ENCODE data around the gene MINK1. TPM values are rescaled to one million over a fixed set of nuclear protein-coding genes. Genes with fewer than 3 reads are reported as not detected.

MINK1 gene
- total RNA-seq, 1 donor from 2014 or later: 26.2 TPM

DNA sequence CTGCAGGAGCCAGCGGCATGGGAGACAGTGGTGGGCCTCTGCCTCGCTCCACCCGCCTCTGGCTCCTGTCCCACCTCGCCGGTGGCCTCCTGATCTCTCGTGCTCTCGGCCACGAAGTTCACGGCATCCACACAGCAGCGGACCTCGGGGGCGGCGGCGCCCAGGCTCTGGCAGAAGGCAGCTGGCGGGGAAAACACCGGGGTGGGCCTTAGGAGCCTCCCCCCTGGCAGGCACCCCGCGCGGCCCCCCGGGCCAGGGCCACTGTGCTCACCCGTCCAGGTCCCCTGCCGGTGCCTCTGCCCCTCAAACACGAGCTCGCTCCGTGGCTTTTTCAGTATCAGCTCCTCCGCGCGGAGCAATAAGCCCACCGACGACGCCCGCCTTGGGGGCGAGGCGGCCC is 65.8 kb downstream of the MINK1 start:
- no peaks in the 10 kb centered on the region for H3K36me3 ChIP-seq
- H3K27me3 Mint-ChIP-seq (ENCODE audit: insufficient read depth, low read depth): peaks cover 11% of the 10 kb centered on the region
- H3K9me3 Mint-ChIP-seq: no peaks in the 10 kb centered on the region
- no peak overlapping the region for H3K27ac ChIP-seq
- no peak for TF ChIP-seq EZH2phosphoT487 (IDR thresholded peaks at IDR 0.05)
- TF ChIP-seq, protein P1, sequence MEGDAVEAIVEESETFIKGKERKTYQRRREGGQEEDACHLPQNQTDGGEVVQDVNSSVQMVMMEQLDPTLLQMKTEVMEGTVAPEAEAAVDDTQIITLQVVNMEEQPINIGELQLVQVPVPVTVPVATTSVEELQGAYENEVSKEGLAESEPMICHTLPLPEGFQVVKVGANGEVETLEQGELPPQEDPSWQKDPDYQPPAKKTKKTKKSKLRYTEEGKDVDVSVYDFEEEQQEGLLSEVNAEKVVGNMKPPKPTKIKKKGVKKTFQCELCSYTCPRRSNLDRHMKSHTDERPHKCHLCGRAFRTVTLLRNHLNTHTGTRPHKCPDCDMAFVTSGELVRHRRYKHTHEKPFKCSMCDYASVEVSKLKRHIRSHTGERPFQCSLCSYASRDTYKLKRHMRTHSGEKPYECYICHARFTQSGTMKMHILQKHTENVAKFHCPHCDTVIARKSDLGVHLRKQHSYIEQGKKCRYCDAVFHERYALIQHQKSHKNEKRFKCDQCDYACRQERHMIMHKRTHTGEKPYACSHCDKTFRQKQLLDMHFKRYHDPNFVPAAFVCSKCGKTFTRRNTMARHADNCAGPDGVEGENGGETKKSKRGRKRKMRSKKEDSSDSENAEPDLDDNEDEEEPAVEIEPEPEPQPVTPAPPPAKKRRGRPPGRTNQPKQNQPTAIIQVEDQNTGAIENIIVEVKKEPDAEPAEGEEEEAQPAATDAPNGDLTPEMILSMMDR (IDR thresholded peaks at IDR 0.05): no peak
- no peak for TF ChIP-seq EZH2 (IDR thresholded peaks at IDR 0.05)
- no peak overlapping the region for H3K9ac ChIP-seq
- peaks cover 10% of the 10 kb centered on the region for H3F3A ChIP-seq (ENCODE audit: low read depth)
- no peak for DNase-seq (ENCODE audit: low spot score)
- no peaks in the 10 kb centered on the region for H3K9me3 ChIP-seq (ENCODE audit: low read depth)
- H3K27me3 ChIP-seq: peaks cover 21% of the 10 kb centered on the region
- no peaks in the 10 kb centered on the region for H3K79me2 ChIP-seq (ENCODE audit: low read depth)
- H3K4me2 ChIP-seq: peak overlapping the region; percentile 72
- H3K36me3 Mint-ChIP-seq: peaks cover 11% of the 10 kb centered on the region
- H4K20me1 ChIP-seq (ENCODE audit: low read depth): no peaks in the 10 kb centered on the region
- peaks cover 6% of the 10 kb centered on the region for H3K4me1 Mint-ChIP-seq
- H3K4me3 Mint-ChIP-seq: no peak overlapping the region
- H3K27ac Mint-ChIP-seq: no peak overlapping the region
- no peaks in the 10 kb centered on the region for H3K4me1 ChIP-seq
- peak overlapping the region; percentile 14 for H2AFZ ChIP-seq (replicated peaks)
- H3K4me3 ChIP-seq: peak overlapping the region; percentile 43

DNA sequence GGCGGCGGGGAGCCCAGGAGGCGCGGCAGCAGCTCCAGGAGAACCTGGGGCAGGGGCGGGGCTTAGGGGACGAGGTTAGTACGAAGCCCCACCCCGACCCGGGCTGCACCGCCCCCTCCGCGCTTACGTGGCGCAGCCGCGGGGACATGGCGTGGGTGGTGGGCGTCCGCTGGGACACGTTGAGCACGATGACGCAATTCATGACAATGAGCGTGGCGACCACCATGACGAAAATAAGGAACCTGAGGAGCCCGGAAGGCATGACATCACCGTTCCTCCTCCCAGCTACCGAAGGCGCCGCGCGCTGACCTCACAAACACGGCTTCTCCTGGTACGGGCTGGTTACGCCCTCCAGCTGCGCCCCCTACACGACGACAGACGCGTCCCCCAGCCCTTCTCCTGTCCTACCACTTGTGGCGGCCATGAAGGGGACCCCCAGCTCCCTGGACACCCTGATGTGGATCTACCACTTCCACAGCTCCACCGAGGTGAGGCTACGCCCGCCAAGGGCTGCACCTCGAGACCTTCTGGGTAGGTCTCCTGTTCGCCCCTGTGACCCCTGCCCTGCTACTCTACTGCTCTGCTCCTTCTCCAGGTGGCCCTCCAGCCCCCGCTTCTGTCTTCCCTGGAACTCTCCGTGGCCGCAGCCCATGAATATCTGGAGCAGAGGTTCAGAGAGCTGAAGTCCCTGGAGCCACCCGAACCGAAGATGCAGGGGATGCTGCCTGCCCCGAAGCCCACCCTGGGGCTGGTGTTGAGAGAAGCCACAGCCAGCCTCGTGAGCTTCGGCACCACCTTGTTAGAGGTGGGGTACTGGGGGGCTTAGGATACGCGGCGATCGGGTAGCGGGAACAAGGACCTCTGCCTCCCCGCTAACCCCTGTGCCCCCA is 66.4 kb downstream of the MINK1 start, which contains the start of gene C17orf107:
Gene C17orf107 (plus strand): TSS at position 196 of the 890 bp plus-strand sequence. CDS start 227 bp downstream, at position 423.
- H3K27me3 Mint-ChIP-seq (ENCODE audit: insufficient read depth, low read depth): peaks cover 11% of the 10 kb centered on the region
- peak within 1 kb of the TSS; percentile 14 for H2AFZ ChIP-seq (replicated peaks)
- no peak within 1 kb of the TSS for H3K9ac ChIP-seq
- H3K36me3 ChIP-seq: no peaks in the 10 kb centered on the region
- H3K36me3 Mint-ChIP-seq: peaks cover 11% of the 10 kb centered on the region
- DNase-seq (ENCODE audit: low spot score): peak; percentile 81
- H3K4me1 ChIP-seq: no peaks in the 10 kb centered on the region
- no peak within 1 kb of the TSS for H3K27ac ChIP-seq
- peaks cover 27% of the 10 kb centered on the region for H3K27me3 ChIP-seq
- no peaks in the 10 kb centered on the region for H3K9me3 ChIP-seq (ENCODE audit: low read depth)
- peak within 1 kb of the TSS; percentile 43 for H3K4me3 ChIP-seq
- H3K79me2 ChIP-seq (ENCODE audit: low read depth): no peaks in the 10 kb centered on the region
- no peaks in the 10 kb centered on the region for H3K9me3 Mint-ChIP-seq
- H3F3A ChIP-seq (ENCODE audit: low read depth): peaks cover 10% of the 10 kb centered on the region
- TF ChIP-seq EZH2phosphoT487 (IDR thresholded peaks at IDR 0.05): peak; percentile 34
- TF ChIP-seq, protein P1 (IDR thresholded peaks at IDR 0.05): no peak
- peaks cover 6% of the 10 kb centered on the region for H3K4me1 Mint-ChIP-seq
- no peaks in the 10 kb centered on the region for H4K20me1 ChIP-seq (ENCODE audit: low read depth)
- no peak within 1 kb of the TSS for H3K27ac Mint-ChIP-seq
- H3K4me2 ChIP-seq: peak within 1 kb of the TSS; percentile 72
- peak within 1 kb of the TSS; percentile 18 for H3K4me3 Mint-ChIP-seq

DNA sequence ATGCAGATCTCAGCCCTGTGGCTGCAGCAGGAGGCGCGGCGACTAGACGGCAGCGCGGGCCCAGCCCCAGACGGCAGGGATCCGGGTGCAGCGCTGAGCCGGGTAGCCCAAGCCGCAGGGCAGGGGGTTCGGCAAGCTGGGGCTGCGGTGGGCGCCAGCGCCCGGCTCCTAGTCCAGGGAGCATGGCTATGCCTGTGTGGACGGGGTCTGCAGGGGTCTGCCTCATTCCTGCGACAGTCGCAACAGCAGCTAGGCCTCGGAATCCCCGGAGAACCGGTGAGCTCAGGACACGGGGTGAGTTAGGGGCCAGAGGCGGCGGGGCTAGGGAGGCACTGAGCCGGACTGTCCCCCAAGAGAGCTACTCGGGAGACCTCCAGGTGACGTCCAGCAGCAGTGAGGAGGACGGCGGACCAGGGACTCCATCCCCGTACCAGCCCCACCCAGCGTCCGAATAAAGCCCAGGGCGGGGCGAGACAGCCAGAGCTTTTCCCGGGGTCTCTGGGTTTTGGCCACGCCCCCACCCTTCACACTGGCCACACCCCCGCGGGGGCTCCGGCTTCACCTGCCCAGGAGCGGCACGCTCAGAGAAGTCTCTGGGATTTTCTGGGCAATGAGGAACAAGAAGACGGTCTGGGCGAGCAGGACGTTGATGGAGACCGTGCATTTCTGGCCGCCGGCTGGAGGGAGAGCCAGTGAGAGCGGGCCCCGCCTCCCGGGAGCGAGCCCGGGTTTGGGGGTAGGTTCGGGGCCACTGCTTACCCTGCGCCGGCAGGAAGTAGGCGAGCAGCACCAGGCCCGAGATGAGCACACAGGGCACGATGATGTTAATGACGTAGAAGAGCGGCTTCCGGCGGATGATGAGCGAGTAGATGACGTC is 67.3 kb downstream of the MINK1 start:
- no peak overlapping the region for H3K27ac Mint-ChIP-seq
- no peaks in the 10 kb centered on the region for H3K4me1 ChIP-seq
- no peaks in the 10 kb centered on the region for H3K36me3 ChIP-seq
- no peaks in the 10 kb centered on the region for H3K9me3 Mint-ChIP-seq
- no peak overlapping the region for H2AFZ ChIP-seq (replicated peaks)
- H3K27ac ChIP-seq: no peak overlapping the region
- TF ChIP-seq EZH2 (IDR thresholded peaks at IDR 0.05): no peak
- TF ChIP-seq, protein P1 (IDR thresholded peaks at IDR 0.05): no peak
- no peak for TF ChIP-seq EZH2phosphoT487 (IDR thresholded peaks at IDR 0.05)
- DNase-seq (ENCODE audit: low spot score): peak; percentile 70
- H3K27me3 Mint-ChIP-seq (ENCODE audit: insufficient read depth, low read depth): peaks cover 11% of the 10 kb centered on the region
- H3F3A ChIP-seq (ENCODE audit: low read depth): peaks cover 10% of the 10 kb centered on the region
- no peaks in the 10 kb centered on the region for H3K79me2 ChIP-seq (ENCODE audit: low read depth)
- peaks cover 10% of the 10 kb centered on the region for H3K36me3 Mint-ChIP-seq
- H3K27me3 ChIP-seq: peaks cover 35% of the 10 kb centered on the region
- H3K9me3 ChIP-seq (ENCODE audit: low read depth): no peaks in the 10 kb centered on the region
- peak overlapping the region; percentile 24 for H3K4me3 ChIP-seq
- H3K4me3 Mint-ChIP-seq: no peak overlapping the region
- peak overlapping the region; percentile 72 for H3K4me2 ChIP-seq
- no peak overlapping the region for H3K9ac ChIP-seq
- no peaks in the 10 kb centered on the region for H4K20me1 ChIP-seq (ENCODE audit: low read depth)
- peaks cover 6% of the 10 kb centered on the region for H3K4me1 Mint-ChIP-seq
